NCI-H146 treated with DMSO at 0.1 percent for 48 hours (cell line): ENCODE results near the gene MZT1.
"Not testable (repeated sequence)": the region's sequence is repeated elsewhere in the genome, so short reads cannot be mapped to it uniquely, and the experiment has no call there.

Source experiments
- DNase-seq: peaks from one replicate; lab custom pipeline; 2025; ENCODE audit not compliant: unreplicated experiment; lab: John Stamatoyannopoulos, UW

Gene MZT1

GRCh38 chr13:72727417-72728289 lies at the start of gene MZT1, which contains the start of gene BORA:
TSS of gene MZT1 (minus strand) at chr13:72727629. CDS start at chr13:72727602, 27 bp downstream.
TSS of gene BORA (plus strand) at chr13:72727923. CDS start at chr13:72728941, 1,018 bp downstream.
- peak; percentile 96 for DNase-seq

- no peak for DNase-seq
These were observed 46.6 kb upstream of the MZT1 start for GRCh38 chr13:72774019-72774418.

GRCh38 chr13:72763411-72763810 lies 36.0 kb upstream of the MZT1 start:
- no peak for DNase-seq

- no peak for DNase-seq
These were observed 32.8 kb upstream of the MZT1 start for GRCh38 chr13:72760189-72760588.

- no peak for DNase-seq
These were observed 30.5 kb upstream of the MZT1 start for GRCh38 chr13:72757792-72758535.

GRCh38 chr13:72754111-72754510 lies 26.7 kb upstream of the MZT1 start:
- DNase-seq = no peak

GRCh38 chr13:72751220-72751619 lies 23.8 kb upstream of the MZT1 start:
- no peak for DNase-seq

- no peak for DNase-seq
These were observed 17.8 kb upstream of the MZT1 start for GRCh38 chr13:72745260-72745659.

- DNase-seq = no peak
These were observed 12.6 kb upstream of the MZT1 start for GRCh38 chr13:72740015-72740414.

- DNase-seq = no peak
These were observed 9.6 kb upstream of the MZT1 start for GRCh38 chr13:72737033-72737432.

GRCh38 chr13:72728290-72728605 lies 819 bp upstream of the MZT1 start:
- no peak for DNase-seq

- peak; percentile 61 for DNase-seq
These were observed 558 bp downstream of the MZT1 start for GRCh38 chr13:72726726-72727416.

GRCh38 chr13:72726185-72726584 lies 1.2 kb downstream of the MZT1 start:
- not testable (repeated sequence) for DNase-seq

- no peak for DNase-seq
These were observed 10.7 kb downstream of the MZT1 start for GRCh38 chr13:72716776-72717175.

GRCh38 chr13:72700509-72700908 lies 26.9 kb downstream of the MZT1 start:
- DNase-seq = no peak

- DNase-seq = no peak
These were observed 29.3 kb downstream of the MZT1 start for GRCh38 chr13:72698164-72698563.

GRCh38 chr13:72696579-72696978 lies 30.9 kb downstream of the MZT1 start:
- DNase-seq = peak; percentile 8

- DNase-seq = no peak
These were observed 33.1 kb downstream of the MZT1 start for GRCh38 chr13:72694314-72694713.

GRCh38 chr13:72693832-72694231 lies 33.6 kb downstream of the MZT1 start:
- DNase-seq = no peak

- DNase-seq = no peak
These were observed 34.4 kb downstream of the MZT1 start for GRCh38 chr13:72692884-72693514.

GRCh38 chr13:72689181-72689696 lies 38.2 kb downstream of the MZT1 start:
- DNase-seq = no peak
